Measurements from ENCODE around the gene NKD2.

GRCh38 chr5:980966-981365 lies 27.6 kb upstream of the NKD2 start:
- no peak for TF ChIP-seq POLR2A (IDR thresholded peaks at IDR 0.05; ENCODE audit: borderline replicate concordance, extremely low read depth, insufficient read depth, insufficient read length)
- TF ChIP-seq CTCF (IDR thresholded peaks at IDR 0.05 in 2 of 3, conservative IDR thresholded peaks at IDR 0.05 in 1 of 3; ENCODE audit: borderline replicate concordance in 1 of 3, insufficient read depth in 1 of 3, low read depth in 2 of 3, low read length in 2 of 3) = no peak
- TF ChIP-seq JUND (IDR thresholded peaks at IDR 0.05) = no peak
- TF ChIP-seq EZH2 (IDR thresholded peaks at IDR 0.05) = no peak
- no peak for TF ChIP-seq EZH2phosphoT487 (IDR thresholded peaks at IDR 0.05; ENCODE audit: borderline replicate concordance)
- no peak for TF ChIP-seq SIN3A (IDR thresholded peaks at IDR 0.05; ENCODE audit: low read depth)
- no peak for TF ChIP-seq SRF (IDR thresholded peaks at IDR 0.05; ENCODE audit: low read depth)
- TF ChIP-seq MAX (IDR thresholded peaks at IDR 0.05) = no peak
- TF ChIP-seq YY1 (IDR thresholded peaks at IDR 0.05; ENCODE audit: extremely low read depth, insufficient replicate concordance, low read depth, low read length) = no peak
- no peak for TF ChIP-seq ZNF274 (IDR thresholded peaks at IDR 0.05; ENCODE audit: low read depth, low read length)
- TF ChIP-seq EGR1 (IDR thresholded peaks at IDR 0.05; ENCODE audit: low read depth) = no peak
- TF ChIP-seq REST (IDR thresholded peaks at IDR 0.05; ENCODE audit: low read depth) = no peak
- no peak for TF ChIP-seq POLR2AphosphoS5 (IDR thresholded peaks at IDR 0.05; ENCODE audit: low read depth, low read length)

Measured in HCT116 (cell line).